NCI-H2227 (cell line): ENCODE data around the gene PDE4D.
A peak's percentile ranks its signal among the peaks of the same experiment; 100 is the strongest.
"Not testable (repeated sequence)": the region's sequence is repeated elsewhere in the genome, so short reads cannot be mapped to it uniquely, and the experiment has no call there.

Experiments
- DNase-seq: peaks from one replicate; lab custom pipeline; 2025; ENCODE audit not compliant: unreplicated experiment; lab: John Stamatoyannopoulos, UW

Gene PDE4D

DNA sequence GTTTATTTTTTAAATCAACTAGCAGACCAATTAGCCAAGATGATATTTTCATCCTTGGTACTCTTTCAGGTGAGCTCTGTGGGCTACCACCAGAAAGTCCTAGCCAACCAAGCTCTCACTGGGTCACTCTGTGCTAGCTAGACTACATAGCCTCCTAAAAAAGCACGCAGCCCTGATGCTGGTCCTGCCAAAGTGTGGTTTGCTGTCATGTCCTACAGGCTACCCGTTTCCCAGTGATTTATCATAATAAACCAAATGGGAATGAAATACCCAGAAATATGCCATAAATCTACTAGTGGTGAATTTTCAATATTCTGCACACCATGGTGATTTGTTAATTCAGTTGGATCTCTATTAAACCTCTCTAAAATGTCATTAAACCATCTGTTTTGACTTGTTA is 829.2 kb downstream of the PDE4D start:
- DNase-seq = no peak

DNA sequence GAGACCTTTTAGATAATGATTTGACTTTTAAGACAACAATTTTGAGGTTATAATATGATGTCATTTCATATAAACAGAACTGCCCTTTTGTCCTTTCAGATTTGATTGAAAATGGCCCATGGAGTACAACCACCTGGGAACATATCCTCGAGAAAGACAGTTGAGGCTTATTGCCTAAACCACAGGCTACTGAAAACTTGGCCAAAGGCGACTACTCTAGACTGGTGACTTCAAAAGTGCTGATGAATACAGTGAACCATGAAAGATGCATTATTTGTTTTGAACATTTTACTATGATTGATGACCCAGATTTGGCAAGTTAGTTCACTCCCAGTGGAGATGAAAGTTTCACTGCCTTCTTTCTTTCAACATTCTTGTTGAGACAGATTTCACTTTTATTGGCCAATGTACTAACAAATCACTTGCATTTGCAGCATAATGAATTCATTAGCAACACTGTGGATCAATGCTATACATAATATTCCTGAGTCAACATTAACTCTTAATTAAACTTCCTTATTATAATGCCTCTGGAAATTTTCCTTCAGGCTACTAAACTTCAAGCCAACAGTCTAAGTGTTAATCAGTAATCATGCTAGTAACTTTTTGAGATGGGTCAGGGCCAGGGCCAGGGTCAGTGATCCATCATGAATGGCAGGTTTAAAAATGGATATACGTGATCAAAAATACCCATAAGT is 830.4 kb downstream of the PDE4D start:
- no peak for DNase-seq

DNA sequence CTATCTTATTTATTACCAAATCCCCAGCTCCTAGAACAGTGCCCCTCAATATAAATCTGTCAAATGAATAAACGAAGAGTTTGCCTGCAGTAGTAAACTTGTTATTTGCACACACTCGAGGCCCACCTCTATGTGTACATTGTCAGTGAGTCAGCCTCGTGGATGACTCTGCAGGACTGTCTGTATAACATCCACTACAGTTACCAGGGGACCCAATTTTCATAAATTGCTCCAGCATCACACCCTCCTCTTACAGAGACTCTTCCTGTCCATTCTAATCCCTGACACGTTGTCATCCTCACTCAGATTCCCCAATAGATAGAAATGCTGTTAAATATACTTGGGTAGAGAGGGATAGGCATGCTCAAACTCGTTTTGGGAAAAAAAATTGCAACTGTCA is 832.1 kb downstream of the PDE4D start:
- no peak for DNase-seq

DNA sequence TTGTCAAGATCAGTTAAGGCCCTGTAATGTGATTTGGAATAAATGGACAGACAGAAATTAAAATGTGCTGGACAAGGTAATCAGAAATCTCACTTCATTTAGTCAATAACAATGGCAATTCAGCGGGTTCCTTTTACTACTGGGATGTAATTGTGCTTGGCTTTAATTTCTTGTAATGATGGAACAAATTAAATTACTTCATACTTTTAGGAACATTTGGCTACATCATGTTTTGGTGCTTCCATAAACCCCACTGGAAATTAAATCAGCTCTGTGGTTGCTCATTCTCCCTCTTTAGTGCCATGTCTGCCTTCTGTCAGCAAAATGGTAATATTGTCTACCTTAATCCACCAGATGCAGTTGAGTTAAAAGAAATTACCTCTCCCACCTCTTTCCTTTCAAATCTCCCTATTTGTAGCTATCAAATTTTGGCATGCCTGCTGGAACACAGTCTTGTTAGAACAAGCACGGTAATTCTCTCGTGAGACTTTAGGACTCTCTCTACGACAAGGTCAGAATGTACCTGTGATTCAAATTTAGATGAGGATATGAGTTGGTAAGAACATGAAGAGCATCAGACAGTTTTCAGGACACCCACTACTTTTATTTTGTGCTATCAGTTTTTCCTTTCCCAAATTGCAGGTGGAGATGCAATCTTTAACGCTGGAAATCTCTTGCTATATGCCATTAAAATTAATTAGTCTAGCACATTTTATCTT is 834.4 kb downstream of the PDE4D start:
- DNase-seq = no peak

- DNase-seq = no peak
Observed at GRCh38 chr5:59058237-59058636, 835.3 kb downstream of the PDE4D start.

DNA sequence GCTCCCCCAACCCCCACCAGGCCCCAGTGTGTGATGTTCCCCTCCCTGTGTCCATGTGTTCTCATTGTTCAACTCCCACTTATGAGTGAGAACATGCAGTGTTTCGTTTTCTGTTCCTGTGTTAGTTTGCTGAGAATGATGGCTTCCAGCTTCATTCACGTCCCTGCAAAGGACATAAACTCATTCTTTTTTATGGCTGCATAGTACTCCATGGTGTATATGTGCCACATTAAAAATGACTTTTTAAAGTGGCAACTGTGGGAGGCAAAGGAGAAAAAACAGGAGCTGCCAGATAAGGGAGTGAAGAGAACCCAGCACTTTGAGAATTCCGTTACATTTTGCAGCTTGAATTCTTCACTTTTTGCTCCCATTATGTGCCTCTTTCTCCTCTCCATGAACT is 836.9 kb downstream of the PDE4D start:
- not testable (repeated sequence) for DNase-seq

DNA sequence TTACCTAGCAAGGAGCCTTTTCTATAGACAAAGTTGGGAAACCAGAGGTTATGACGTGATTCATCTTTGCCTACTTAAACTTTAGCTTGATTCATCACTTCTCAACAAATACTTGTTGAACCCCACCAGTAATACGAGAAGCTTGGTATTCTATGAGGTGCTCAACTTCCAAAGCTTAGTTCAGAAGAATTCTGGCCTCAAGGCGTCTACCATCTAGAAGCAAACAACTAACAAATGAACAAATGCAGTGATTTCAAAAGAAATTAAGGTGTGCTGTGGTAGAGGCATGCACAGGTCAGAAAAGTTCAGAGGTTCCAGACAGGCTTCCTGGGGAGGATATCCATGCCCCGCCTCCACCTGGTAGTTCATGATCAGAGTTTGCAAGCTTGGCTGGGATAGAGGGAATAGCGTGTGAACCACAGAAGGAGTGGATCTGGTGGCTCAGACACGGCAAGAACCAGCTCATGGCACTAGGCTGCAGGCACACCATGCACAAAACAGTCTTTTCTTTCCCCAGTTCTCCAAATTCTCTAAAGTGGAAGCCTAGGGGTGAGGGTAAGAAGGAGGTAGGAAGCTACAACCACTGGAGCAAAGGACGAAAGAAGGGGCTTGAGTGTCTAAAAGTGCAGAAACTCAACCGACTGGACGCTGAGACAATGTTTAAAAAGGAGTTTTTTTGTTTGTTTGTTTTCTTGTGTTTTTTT is 837.6 kb downstream of the PDE4D start:
- no peak for DNase-seq

DNA sequence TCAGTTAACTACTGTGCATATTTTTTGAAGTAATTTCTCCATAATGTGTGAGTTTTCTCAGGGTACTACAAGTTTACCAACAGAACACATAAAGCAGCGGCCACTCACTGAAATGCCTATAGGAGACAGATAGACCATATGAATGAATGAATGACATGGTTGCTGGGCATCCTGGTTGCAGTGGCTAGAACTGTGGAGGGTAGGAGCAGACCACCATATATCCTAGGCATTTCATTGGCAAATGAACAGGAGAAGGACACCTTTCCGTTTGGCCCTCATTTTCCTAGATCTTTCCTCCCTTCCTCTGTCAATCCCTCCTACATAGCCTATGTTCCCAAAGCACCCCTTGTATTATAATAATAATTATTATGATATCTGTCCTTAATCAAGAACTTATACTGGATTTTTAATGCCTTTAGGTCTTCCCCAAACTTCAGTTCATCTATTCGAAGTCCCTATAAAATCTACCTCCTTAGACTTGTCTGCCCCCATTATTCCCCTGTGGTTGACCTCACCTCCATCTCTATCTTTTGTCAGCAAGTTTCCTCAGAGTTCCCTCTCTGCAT is 838.5 kb downstream of the PDE4D start:
- DNase-seq = no peak

DNA sequence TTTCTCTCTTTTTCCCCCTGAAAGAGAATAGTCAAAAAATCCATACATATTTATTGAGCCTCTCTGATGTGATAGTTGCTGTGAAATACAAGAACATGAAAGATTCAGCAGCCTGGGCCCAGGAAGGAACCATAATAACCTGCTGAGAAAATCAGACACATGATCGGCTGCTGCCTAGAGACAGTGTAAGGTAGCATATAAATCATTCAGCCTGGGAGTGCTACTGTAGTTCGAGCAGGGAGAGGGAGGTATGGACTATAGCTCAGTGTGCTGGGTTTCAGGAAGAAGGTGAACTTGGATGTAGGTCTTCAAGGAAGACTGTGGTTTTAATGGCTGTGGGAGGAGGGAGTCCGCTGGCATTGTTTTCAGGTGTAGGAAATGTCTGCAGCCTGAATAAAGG is 841.6 kb downstream of the PDE4D start:
- no peak for DNase-seq

DNA sequence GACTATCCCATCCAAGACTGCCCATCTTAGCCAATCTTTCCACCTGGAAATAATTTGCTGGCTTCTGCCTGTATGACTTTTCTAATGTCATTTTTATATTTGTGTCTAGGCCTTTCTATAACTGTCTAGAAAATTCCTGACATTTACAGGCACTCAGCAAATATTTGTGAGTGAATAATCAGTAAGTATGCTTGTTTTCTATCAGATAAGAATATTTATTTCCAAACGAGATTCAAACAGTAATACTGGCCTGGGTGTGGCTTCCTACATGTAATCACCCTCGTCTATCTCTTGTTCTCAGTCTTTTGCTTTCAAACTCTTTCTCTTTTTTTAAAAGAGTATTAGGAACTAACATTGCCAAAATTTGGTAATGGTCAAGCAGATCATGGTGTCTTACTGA is 844.4 kb downstream of the PDE4D start:
- no peak for DNase-seq

DNA sequence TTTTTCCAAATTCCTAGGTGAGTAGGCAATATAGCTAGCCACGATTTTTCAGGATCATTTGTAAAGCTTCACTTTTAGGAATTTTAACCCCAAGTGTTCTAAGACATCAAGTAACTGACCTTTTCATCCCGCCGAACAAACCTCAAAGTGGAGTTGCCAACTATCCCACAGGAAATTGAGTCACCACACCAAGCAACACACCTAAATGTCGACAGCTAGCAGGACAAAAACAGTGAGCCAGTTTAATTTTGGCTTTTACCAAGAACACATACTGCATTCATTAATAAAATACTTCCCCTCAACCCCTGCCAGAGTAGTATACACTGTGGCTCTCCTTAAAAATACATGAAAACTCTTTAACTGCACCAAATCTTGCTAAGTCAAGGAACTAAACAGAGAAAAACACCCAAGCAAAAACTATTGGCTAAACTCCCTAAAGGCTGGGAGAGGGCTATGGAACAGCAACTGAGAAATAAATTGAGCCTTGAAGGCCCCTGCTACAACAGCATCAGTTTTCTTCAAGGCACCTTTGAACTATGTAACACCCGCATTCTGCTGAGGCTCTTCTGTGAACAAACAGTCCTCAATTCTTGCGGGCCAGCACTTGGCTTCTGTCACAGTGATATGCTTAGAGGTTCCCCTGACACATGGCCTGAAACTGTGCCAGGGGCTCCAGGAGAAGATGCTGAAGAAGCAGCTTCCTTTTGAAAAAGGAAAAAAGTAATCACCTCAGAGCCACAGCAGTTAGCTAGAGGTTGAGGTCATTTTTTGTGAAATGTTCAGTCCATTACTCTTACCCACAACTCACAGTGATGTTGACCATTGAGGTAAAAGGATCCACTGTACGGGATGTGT is 851.1 kb downstream of the PDE4D start:
- no peak for DNase-seq

GRCh38 chr5:59041355-59041754 is 852.2 kb downstream of the PDE4D start:
- DNase-seq = no peak

DNA sequence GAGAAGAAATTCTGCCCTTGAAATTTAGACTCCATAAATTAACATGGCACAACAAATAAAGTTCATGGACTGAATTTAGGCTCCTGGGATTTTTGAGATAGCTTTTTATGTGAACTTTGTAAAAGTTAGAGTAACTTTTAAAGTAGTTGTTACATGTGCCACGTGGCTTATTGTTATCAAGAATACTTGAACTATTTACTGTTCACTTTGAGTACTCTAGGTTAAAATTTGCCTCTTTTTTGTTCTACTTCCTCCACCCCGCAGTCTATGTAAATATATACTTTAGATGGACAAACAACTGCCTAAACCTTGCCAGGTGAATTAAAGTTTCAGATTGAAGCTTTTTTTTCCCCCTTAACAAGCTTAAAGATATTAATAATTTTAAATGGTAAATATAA is 852.7 kb downstream of the PDE4D start:
- no peak for DNase-seq

DNA sequence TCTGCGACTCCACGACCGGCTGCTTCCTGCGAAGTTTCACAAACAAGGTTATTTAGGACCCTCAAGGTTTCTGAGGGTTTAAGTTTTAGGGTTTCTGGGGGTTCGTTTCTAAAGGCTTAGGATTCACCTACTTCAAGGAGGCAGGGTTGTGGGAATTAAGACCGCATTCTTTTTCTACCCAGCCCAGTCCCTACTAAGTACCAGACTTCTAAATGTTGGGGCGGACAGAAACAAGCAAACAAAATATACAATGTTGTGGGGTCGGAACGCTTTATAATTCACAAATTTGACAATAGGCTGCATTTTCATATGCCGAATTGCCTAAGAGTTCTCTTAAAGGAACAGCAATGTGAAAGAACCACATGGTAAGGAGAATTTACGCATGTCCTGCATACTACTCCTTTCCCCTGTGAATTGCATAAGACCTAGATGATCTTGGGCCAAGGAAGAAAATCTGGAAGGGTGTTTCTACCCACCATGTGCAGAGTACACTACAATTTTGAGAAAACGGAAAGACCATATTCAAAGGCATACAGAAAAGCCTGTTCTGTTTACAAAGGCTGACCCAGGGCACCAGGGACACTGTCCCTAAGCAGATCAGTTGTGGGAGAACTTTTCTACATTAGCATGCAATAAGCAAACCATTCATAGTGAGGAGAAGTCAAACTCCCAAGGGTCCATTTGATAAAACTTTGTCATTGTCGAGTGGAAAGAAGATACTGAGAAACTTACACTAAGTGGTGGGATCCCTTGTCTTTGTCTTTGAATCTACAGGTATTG is 853.3 kb downstream of the PDE4D start:
- DNase-seq = no peak

DNA sequence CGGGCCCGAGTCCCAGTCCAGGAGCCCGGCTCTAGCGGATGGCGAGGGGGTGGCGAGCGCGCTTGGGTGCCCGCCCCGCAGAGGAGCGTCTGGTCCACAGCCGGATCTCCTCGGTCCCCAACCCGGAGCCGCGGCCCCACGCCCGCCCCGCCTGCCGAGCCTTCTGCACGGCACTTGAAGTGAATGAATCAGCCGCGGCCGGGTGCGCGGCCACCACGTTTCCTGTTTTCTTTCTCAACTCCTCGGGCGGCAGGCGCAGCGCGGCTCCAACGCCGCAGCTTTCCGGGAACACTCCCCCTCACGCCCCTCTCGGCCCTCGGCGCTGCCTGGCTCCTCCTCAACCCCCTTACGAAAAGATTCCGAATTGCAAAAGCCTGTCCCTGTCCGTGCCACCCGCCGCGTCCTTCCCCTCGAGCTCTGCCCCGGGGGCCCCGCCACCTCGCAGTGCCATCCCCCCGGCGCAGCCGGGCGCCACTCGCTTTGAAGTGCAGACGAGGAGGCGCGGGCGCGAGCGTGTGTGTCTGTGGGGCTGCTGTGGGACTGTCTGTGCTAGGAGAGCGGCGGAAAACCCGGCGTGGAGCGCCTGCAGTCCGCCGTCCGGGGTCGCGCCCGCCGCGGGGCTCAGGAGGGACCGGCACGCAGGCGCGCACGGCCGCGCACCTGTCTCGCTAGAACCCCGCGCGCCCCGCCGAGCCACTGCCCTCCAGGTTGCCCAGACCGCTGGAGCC is 854.1 kb downstream of the PDE4D start:
- peak; percentile 71 for DNase-seq

DNA sequence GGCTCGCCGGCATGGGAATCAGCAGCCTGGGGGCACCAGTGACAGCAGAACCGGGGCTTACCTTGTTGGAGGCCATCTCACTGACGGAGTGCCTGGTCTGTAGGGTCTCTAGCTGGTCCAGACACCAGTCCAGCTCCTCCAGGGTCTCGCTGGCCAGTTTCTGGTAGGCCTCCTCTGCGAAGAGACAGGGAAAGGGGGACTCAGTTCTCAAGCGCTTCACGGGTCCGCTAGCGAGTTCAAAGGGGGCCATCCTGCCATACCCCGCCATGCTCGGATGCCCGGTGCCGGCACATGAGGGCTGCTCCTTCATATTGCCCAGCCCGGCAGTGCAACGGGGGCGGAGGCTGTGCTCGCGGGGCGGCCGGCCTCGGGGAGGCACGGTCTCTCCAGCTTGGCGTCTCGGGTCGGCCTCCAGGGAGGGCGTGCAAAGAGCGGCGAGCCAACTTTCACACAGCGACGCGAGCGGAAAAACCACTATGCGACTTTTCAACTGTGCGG is 854.7 kb downstream of the PDE4D start:
- peak; percentile 23 for DNase-seq

- no peak for DNase-seq
Observed at GRCh38 chr5:59037941-59038797, 855.4 kb downstream of the PDE4D start.

DNA sequence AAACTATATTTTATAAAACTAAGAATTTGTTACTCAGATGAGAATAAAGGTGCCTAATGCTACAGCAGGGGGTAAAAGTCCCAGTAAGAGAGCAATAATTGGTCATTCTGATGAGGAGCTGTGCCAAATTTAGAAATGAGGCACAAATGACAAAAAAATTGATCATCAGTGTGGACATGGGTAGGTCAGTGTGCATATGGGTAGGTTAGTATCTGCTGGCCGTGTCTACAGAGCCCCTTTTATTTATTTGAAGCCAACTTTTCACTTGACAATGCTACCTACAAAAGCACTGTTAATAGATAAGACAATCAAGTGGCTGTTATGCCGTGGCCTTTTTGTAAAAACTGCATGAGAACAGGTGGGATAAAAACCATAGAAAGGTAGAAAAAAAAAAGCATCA is 856.1 kb downstream of the PDE4D start:
- DNase-seq = no peak
